IPS-18a (cell line): Measurements from ENCODE around the gene NDUFS3.

Source experiments
- H3K27ac ChIP-seq: one replicate; pipeline ENCODE4 v1.5.1; 2013; ENCODE audit warnings: low read length
- H3K27me3 ChIP-seq: one replicate; pipeline ENCODE4 v1.6.1; 2013; ENCODE audit warnings: mild to moderate bottlenecking, low read length; ENCODE audit not compliant: control insufficient read depth, insufficient read depth
- H3K36me3 ChIP-seq: one replicate; pipeline ENCODE4 v1.6.1; 2013; ENCODE audit warnings: low read depth, low read length; ENCODE audit not compliant: control insufficient read depth
- H3K4me1 ChIP-seq: one replicate; pipeline ENCODE4 v1.6.1; 2013; ENCODE audit warnings: low read depth, low read length; ENCODE audit not compliant: control insufficient read depth
- H3K4me3 ChIP-seq: one replicate; pipeline ENCODE4 v1.5.1; 2013; ENCODE audit warnings: low read length
- H3K9ac ChIP-seq: one replicate; pipeline ENCODE4 v1.6.1; 2013; ENCODE audit warnings: mild to moderate bottlenecking, low read length, moderate library complexity
- H3K9me3 ChIP-seq: one replicate; pipeline ENCODE4 v1.6.1; 2013; ENCODE audit warnings: low read depth, low read length; ENCODE audit not compliant: control insufficient read depth

NDUFS3 gene

GRCh38 chr11:47583844-47584243 lies 5.0 kb downstream of the NDUFS3 start:
- Histone ChIP-seq H3K4me1 (no peaks in the 10 kb centered on the region), H3K36me3 (peaks cover 40% of the 10 kb centered on the region), H3K9ac (no peak overlapping the region), H3K4me3 (no peak overlapping the region), H3K27ac (no peak overlapping the region), H3K9me3 (no peaks in the 10 kb centered on the region), H3K27me3 (no peaks in the 10 kb centered on the region)

GRCh38 chr11:47586098-47586855 lies 7.4 kb downstream of the NDUFS3 start, which contains the start of gene FAM180B:
Gene FAM180B (plus strand): TSS chr11:47586678. CDS start chr11:47586769, 91 bp downstream.
- no peaks in the 10 kb centered on the region for H3K9me3 ChIP-seq
- no peak within 1 kb of the TSS for H3K4me3 ChIP-seq
- H3K9ac ChIP-seq, result no peak within 1 kb of the TSS
- H3K27me3 ChIP-seq, result no peaks in the 10 kb centered on the region
- no peaks in the 10 kb centered on the region for H3K4me1 ChIP-seq
- H3K36me3 ChIP-seq, result peaks cover 33% of the 10 kb centered on the region
- no peak within 1 kb of the TSS for H3K27ac ChIP-seq

- Histone ChIP-seq H3K4me1 (no peaks in the 10 kb centered on the region), H3K27me3 (peaks cover 6% of the 10 kb centered on the region), H3K27ac (no peak overlapping the region), H3K9me3 (no peaks in the 10 kb centered on the region), H3K9ac (no peak overlapping the region), H3K36me3 (peaks cover 24% of the 10 kb centered on the region), H3K4me3 (no peak overlapping the region)
Observed at GRCh38 chr11:47587039-47587716, 8.3 kb downstream of the NDUFS3 start.

DNA sequence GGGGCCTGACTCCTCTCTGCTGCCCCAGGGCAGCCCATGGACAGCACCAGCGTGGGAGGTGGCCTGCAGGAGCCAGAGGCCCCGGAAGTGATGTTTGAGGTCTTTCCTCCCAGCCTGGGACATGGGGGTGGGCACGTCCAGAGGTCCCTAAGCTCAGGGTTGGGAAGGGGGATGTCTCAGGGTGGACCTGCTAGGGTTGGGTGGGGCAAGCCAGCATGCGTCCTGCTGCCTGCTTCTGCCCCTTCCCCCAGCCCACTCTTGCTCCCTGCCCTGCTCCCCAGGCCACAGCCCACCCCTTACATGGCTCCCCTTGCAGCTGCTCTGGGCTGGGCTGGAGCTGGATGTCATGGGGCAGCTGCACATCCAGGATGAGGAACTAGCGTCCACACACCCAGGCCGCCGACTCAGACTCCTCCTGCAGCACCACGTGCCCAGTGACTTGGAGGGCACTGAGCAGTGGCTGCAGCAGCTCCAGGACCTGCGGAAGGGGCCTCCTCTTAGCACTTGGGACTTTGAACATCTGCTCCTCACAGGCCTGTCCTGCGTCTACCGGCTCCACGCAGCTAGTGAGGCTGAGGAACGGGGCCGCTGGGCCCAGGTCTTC lies 9.0 kb downstream of the NDUFS3 start:
- no peak overlapping the region for H3K9ac ChIP-seq
- H3K36me3 ChIP-seq, result peaks cover 18% of the 10 kb centered on the region
- no peak overlapping the region for H3K27ac ChIP-seq
- no peaks in the 10 kb centered on the region for H3K9me3 ChIP-seq
- no peaks in the 10 kb centered on the region for H3K4me1 ChIP-seq
- peaks cover 12% of the 10 kb centered on the region for H3K27me3 ChIP-seq
- no peak overlapping the region for H3K4me3 ChIP-seq

GRCh38 chr11:47589118-47589517 lies 10.2 kb downstream of the NDUFS3 start:
- H3K9me3 ChIP-seq, result no peaks in the 10 kb centered on the region
- no peak overlapping the region for H3K9ac ChIP-seq
- no peak overlapping the region for H3K4me3 ChIP-seq
- H3K27me3 ChIP-seq, result peaks cover 23% of the 10 kb centered on the region
- no peaks in the 10 kb centered on the region for H3K4me1 ChIP-seq
- H3K36me3 ChIP-seq, result peaks cover 5% of the 10 kb centered on the region
- no peak overlapping the region for H3K27ac ChIP-seq

GRCh38 chr11:47589584-47589976 lies 10.7 kb downstream of the NDUFS3 start:
- Histone ChIP-seq H3K36me3 (peaks cover under 1% of the 10 kb centered on the region), H3K4me3 (no peak overlapping the region), H3K27ac (no peak overlapping the region), H3K4me1 (peaks cover 1% of the 10 kb centered on the region), H3K27me3 (peaks cover 27% of the 10 kb centered on the region), H3K9me3 (no peaks in the 10 kb centered on the region), H3K9ac (no peak overlapping the region)

DNA sequence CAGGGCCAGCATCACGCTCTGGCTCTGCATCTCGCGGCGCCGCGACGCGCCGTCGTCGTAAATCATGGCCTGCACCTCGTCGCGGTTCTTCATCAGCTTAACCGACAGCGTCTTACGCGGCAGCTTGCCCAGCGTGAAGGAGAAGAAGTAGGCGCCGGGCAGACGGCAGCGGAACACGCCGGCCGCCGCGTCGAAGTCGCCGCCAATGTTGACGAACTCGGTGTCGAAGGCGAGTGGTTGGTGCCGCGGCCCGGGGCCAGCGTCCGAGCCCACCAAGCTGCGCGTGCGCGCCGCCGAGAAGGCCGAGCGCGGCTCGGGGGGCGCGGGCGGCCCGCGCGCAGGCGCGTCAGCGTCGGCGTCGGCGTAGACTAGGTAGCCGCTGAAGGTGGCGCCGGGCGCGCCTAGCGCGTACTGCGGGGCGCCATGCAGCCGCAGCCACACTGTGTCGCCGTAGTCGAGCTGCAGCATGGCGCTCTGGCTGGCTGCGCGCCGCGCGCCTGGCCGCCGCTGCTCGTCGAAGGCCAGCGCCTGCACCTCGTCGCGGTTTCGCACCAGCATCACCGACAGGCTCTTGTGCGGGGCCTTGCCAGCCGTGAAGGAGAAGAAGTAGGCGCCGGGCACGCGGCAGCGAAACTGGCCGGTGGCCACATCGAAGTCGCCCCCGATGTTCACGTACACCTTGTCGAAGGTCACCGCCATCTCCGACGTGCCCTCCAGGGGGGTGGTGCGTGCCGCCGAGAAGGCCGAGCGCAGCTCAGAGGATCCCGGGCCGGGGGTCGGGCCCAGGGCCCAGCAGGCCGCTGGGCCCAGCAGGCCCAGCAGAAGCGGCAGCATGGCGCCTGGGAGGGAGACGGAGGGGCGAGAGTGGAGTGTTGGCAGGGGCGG lies 11.3 kb downstream of the NDUFS3 start:
- H3K9ac ChIP-seq, result no peak overlapping the region
- H3K27me3 ChIP-seq, result peaks cover 33% of the 10 kb centered on the region
- H3K9me3 ChIP-seq, result no peaks in the 10 kb centered on the region
- peaks cover 3% of the 10 kb centered on the region for H3K4me1 ChIP-seq
- H3K36me3 ChIP-seq, result no peaks in the 10 kb centered on the region
- H3K27ac ChIP-seq, result no peak overlapping the region
- no peak overlapping the region for H3K4me3 ChIP-seq

- peaks cover 41% of the 10 kb centered on the region for H3K27me3 ChIP-seq
- H3K36me3 ChIP-seq, result no peaks in the 10 kb centered on the region
- H3K4me3 ChIP-seq, result no peak overlapping the region
- H3K4me1 ChIP-seq, result peaks cover 3% of the 10 kb centered on the region
- no peaks in the 10 kb centered on the region for H3K9me3 ChIP-seq
- H3K9ac ChIP-seq, result no peak overlapping the region
- H3K27ac ChIP-seq, result no peak overlapping the region
Observed at GRCh38 chr11:47591764-47592163, 12.9 kb downstream of the NDUFS3 start.

DNA sequence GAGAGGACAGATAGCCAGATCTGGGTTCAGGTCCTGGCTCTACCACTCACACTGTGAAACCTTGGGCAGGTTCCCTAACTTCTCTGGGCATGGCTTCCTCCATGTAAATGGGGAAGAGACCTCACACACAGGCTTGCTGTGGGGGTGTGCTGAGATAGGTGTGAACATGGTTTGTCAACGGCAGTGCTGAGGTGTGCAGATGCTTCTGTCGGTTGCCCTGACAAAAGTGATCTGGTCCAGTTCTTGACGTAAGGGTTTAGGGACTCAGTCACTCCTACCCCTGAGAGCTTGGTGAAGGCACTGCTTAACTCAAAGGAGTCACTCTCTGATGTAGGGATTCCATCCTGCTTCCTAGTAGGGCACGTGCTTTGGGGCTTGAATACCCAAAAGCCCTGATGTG lies 13.4 kb downstream of the NDUFS3 start:
- no peak overlapping the region for H3K27ac ChIP-seq
- peaks cover 41% of the 10 kb centered on the region for H3K27me3 ChIP-seq
- no peaks in the 10 kb centered on the region for H3K9me3 ChIP-seq
- H3K4me3 ChIP-seq, result no peak overlapping the region
- peaks cover 3% of the 10 kb centered on the region for H3K4me1 ChIP-seq
- no peak overlapping the region for H3K9ac ChIP-seq
- H3K36me3 ChIP-seq, result no peaks in the 10 kb centered on the region

DNA sequence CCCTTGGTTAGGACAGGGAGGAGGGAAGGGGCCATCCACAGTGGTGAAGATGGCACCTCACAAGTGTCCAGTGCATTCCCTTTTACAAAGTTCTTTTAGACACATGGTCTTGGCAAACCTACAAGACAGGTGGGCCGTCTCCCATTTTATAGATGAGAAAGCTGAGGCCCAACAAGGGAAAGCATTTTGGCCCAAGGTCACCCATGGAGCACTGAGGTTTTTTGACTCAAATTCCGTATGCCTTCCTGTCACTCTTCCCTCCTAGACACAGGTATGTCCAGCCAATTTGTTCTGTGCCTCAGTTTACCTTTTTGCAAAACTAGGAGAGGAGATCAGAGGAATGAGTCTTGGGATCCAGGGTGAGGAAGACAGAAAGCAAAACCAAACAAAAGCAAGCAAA lies 14.1 kb downstream of the NDUFS3 start:
- H3K4me3 ChIP-seq, result peak overlapping the region; percentile 81
- peaks cover 3% of the 10 kb centered on the region for H3K4me1 ChIP-seq
- no peak overlapping the region for H3K9ac ChIP-seq

DNA sequence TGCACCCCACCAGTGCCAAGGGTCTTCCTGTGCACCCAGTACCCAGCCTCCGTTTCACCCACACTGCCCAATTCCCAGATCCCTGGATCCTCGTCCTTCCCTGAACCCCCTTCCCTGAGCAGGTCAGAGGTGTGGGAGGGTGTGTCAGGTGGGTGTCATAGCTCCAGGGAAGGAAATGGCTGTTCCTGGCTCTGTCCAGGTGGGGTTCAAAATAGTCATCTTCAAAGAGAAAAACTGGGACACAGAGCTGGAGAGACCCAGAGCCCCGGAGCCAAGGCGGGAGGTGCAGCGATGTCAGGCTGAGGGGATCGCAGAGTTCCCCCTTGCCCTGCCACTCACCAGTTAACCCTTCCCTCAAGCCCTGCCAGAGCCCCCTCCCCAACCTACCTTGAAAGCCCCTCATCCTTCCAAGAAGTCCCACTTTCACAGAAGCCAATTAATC lies 14.6 kb downstream of the NDUFS3 start:
- peaks cover 3% of the 10 kb centered on the region for H3K4me1 ChIP-seq
- H3K27me3 ChIP-seq, result peaks cover 41% of the 10 kb centered on the region
- H3K4me3 ChIP-seq, result peak overlapping the region; percentile 81
- H3K9me3 ChIP-seq, result no peaks in the 10 kb centered on the region
- H3K9ac ChIP-seq, result no peak overlapping the region
- H3K27ac ChIP-seq, result no peak overlapping the region
- no peaks in the 10 kb centered on the region for H3K36me3 ChIP-seq

More for the DNA sequence above, 14.1 kb downstream of the NDUFS3 start:
- H3K9me3 ChIP-seq, result no peaks in the 10 kb centered on the region
- H3K36me3 ChIP-seq, result no peaks in the 10 kb centered on the region
- no peak overlapping the region for H3K27ac ChIP-seq
- peaks cover 41% of the 10 kb centered on the region for H3K27me3 ChIP-seq
